Measurements from ENCODE around the gene LRRC8C.

- TF ChIP-seq CTCF (conservative IDR thresholded peaks at IDR 0.05 in 1 of 2, IDR thresholded peaks at IDR 0.05 in 1 of 2; ENCODE audit: extremely low read depth in 1 of 2, insufficient read depth in 1 of 2, low read depth in 1 of 2, low read length in 2 of 2) = no peak
- no peak for TF ChIP-seq EZH2 (IDR thresholded peaks at IDR 0.05; ENCODE audit: borderline replicate concordance, low read length)
These were observed 36.0 kb downstream of the LRRC8C start for GRCh38 chr1:89668961-89669360.
